ENCODE results near the gene ELMO1.
A peak's percentile ranks its signal among the peaks of the same experiment; 100 is the strongest.

The ELMO1 gene

DNA sequence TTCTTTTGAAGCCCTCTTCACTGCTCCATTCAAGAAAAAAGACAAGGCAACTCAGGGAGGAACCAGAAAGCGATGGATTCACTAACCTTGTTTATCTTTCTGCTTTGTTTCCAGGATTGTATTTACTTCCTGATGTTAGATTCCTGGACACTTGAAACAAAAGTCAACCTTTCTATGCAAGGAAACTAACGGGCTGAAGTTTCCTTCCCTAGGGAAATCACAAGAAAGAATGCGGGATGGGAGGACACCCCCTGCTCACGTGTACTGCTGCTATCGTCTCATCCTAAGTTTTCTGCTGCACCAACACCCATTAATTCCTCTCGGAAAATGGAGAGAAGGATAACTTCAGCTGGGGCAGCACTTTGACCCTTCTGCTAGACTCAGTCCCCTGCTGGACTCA lies 50.3 kb downstream of the ELMO1 start:
- Mint-ChIP-seq H3K4me1 (ENCODE audit: low read depth) (peaks cover 31% of the 10 kb centered on the region), H3K4me3 (no peak overlapping the region), H3K36me3 (ENCODE audit: low read depth) (peaks cover 33% of the 10 kb centered on the region), H3K9me3 (peaks cover 17% of the 10 kb centered on the region), H3K27me3 (no peaks in the 10 kb centered on the region), H3K27ac (peak overlapping the region; percentile 24)
- intact Hi-C loops (cut with micrococcal nuclease): no loop called here

DNA sequence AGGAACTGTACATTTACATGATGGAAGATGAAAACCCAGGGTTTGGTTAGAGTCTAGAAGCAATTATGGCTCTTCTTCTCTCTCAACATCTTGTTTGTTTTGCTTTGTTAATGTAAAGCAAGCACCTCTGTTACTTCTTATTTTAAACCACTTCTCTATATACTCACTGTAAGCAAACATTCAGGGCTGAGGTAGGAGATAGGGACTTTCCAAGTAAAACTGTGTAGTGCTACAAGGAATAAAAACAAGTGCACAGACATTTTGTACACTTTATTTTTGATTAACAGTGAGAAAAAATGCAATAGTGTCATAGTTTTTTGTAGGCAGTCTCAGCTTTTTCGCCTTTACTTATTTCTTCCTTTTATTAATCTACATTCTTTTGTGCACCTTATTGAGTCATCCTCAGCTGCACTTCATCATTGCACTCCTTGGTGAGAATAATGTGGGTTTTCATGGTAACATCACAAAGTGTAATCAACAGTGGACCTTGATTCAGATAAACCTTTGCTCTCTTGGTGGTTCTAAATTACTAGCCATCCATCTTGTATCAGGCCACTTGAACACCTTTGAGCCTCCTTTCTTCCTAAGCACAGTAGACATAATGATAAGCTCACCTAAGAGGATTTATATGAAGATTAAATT lies 52.9 kb downstream of the ELMO1 start:
- Mint-ChIP-seq H3K9me3 (no peaks in the 10 kb centered on the region), H3K36me3 (ENCODE audit: low read depth) (peaks cover 16% of the 10 kb centered on the region), H3K27ac (peak overlapping the region; percentile 20), H3K27me3 (no peaks in the 10 kb centered on the region), H3K4me3 (no peak overlapping the region), H3K4me1 (ENCODE audit: low read depth) (peaks cover 57% of the 10 kb centered on the region)
- intact Hi-C loops (cut with micrococcal nuclease): no loop called here

DNA sequence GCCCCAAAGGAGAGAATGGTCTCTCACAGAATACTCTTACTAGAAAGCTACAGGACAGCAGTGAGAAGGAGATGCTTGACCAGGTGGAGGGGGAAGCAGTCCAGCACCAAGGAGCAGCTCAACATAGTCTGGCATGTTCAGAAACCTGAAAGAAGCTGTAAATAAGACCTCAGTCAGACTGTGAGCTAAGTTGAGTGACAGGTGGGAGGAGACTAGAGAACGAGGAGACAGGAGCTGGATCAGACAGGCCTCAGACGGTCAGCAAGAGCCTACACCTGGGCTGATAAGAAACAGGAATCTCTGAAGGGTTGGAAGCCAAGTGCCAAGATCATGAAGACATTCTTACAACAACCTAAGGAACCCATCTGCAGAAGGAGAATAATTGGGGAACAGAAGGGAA lies 54.5 kb downstream of the ELMO1 start:
- Mint-ChIP-seq H3K27me3 (no peaks in the 10 kb centered on the region), H3K4me1 (ENCODE audit: low read depth) (peaks cover 73% of the 10 kb centered on the region), H3K4me3 (no peak overlapping the region), H3K36me3 (ENCODE audit: low read depth) (peaks cover 12% of the 10 kb centered on the region), H3K27ac (peak overlapping the region; percentile 6), H3K9me3 (no peaks in the 10 kb centered on the region)
- intact Hi-C loops (cut with micrococcal nuclease): loop anchor here (5.0 kb wide), 2 partner anchors 37 to 53 kb away; partner anchors contain the start of gene ELMO1

DNA sequence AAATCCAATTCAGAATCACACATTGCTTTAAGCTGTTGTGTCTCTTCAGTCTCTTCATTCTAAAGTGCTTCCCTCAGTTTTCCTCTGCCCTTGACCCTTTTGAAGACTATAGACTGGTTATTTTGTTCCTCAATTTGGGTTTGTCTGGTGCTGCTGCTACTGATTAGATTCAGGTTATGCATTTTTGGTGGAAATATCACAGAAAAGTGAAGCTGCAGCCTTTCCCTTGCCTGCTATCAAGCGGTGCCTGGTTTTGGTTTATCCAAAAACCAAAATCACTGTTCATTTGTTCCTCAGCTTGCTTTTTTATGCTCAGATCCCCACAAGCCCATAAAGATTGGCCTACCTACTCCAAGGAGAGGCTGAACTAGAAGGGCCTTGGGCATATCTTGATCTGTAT lies 55.2 kb downstream of the ELMO1 start:
- H3K9me3 Mint-ChIP-seq: no peaks in the 10 kb centered on the region
- H3K27me3 Mint-ChIP-seq: no peaks in the 10 kb centered on the region
- H3K4me3 Mint-ChIP-seq: no peak overlapping the region
- intact Hi-C loops (cut with micrococcal nuclease): loop anchor here (2.0 to 5.0 kb wide), 3 partner anchors 17 to 54 kb away; partner anchors contain the start of gene ELMO1
- peaks cover 10% of the 10 kb centered on the region for H3K36me3 Mint-ChIP-seq (ENCODE audit: low read depth)
- peak overlapping the region; percentile 6 for H3K27ac Mint-ChIP-seq
- peaks cover 80% of the 10 kb centered on the region for H3K4me1 Mint-ChIP-seq (ENCODE audit: low read depth)

DNA sequence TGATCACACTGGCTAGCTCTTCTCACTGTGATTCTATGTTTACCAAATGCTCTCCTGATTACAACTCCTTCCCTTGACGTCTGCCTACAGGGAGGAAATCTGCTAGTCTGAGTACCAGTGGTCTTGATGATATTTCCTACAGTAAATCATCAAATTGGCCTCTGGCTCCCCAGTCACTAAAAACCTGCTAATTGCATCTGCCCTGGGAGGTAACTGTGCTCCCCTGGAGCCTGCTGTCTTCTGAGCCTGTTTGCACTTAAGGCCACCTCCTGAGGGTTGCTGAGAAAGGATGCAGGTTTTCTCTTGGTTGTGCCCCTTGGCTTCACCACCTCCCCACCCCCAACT lies 56.0 kb downstream of the ELMO1 start:
- intact Hi-C loops (cut with micrococcal nuclease): loop anchor here (2.0 to 5.0 kb wide), 3 partner anchors 18 to 55 kb away; partner anchors contain the start of gene ELMO1
- Mint-ChIP-seq H3K4me3 (peak overlapping the region; percentile 30), H3K27me3 (no peaks in the 10 kb centered on the region), H3K9me3 (no peaks in the 10 kb centered on the region), H3K36me3 (ENCODE audit: low read depth) (peaks cover 10% of the 10 kb centered on the region), H3K4me1 (ENCODE audit: low read depth) (peaks cover 81% of the 10 kb centered on the region), H3K27ac (peak overlapping the region; percentile 89)

DNA sequence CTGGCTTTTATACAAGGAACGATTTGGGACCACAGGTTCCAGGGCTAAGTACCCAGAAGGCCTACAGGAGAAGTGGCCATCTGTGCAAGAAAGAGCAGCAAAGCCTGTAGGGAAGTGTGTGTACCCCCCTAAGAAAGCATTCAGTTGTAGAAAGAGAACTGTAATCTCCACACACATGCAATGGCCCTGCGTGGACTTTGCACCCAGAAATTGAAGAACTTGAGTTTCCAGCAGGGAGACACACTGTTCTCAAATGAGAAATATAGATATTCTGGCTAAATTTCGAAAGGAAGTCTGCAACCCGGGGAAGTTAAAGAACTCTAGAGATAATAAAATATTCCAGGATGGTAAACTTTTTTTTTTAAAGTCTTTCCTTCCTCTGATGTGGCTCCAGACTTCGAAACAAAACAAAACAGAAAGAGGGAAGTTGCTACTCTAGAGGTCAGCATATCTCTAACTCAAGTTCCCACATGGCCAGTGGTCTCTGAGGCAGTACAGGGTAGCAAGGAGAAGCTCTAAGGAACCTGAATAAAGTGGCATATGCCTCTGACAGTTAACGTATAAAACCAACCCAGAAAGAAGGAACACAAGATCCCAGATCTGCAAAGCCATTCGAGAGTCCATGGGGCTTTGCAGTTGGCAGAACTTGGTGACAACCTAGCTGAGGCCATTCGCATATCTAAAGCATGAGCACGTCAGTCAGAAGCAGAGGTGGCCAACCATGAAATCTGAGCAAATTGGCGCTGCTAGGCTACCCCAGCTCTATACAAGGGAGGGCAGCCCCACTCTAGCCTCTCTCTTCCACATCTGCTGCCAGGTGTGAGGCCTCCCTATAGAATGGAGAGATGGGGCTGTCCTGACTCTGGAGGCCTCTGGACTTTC lies 56.6 kb downstream of the ELMO1 start:
- Mint-ChIP-seq H3K27me3 (no peaks in the 10 kb centered on the region), H3K36me3 (ENCODE audit: low read depth) (peaks cover 10% of the 10 kb centered on the region), H3K27ac (peak overlapping the region; percentile 89), H3K4me1 (ENCODE audit: low read depth) (peaks cover 81% of the 10 kb centered on the region), H3K4me3 (peak overlapping the region; percentile 57), H3K9me3 (no peaks in the 10 kb centered on the region)
- intact Hi-C loops (cut with micrococcal nuclease): loop anchor here (2.0 to 5.0 kb wide), 3 partner anchors 19 to 55 kb away; partner anchors contain the start of gene ELMO1

DNA sequence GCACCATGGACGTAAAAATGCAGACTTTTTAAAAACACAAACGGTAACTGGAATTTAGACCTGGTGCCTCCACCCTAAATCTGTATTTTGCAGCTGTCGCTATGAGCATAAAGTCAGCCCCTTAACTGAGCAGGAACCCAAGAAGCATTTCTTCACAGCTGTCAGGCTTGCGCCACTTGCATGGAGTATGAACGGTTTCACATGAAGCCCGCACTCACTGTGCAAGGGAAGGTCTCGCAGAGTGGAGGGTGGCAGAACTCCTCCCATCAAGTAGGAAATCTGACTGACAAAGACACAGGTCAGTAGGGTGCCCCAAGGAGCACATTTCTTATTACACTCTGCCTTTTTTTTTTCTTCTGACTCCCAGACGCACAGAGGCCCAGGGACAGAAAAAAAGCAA lies 58.5 kb downstream of the ELMO1 start:
- Mint-ChIP-seq H3K4me3 (no peak overlapping the region), H3K27me3 (no peaks in the 10 kb centered on the region), H3K36me3 (ENCODE audit: low read depth) (peaks cover 16% of the 10 kb centered on the region), H3K27ac (peak overlapping the region; percentile 89), H3K9me3 (no peaks in the 10 kb centered on the region), H3K4me1 (ENCODE audit: low read depth) (peaks cover 67% of the 10 kb centered on the region)
- intact Hi-C loops (cut with micrococcal nuclease): loop anchor here (5.0 kb wide), 2 partner anchors 33 to 57 kb away; partner anchors contain the start of gene ELMO1

DNA sequence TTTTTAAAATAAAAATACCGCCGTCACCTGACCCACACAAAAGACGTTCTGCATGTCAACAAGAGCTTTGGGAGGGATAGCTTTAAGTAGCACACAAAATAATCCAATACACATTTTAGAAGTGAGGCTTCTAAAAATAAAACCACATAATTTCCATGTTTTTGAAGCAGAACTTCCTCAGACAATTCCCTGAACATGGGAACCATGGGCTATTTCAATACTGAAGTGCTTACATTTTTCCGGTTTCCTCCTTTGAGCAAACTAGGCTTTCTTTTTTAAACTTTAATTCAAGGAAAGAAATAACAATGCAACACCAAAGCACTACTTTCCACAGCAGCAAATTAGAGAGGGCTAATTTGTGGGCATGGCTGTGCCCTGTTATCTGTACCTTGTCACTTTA lies 59.9 kb downstream of the ELMO1 start:
- H3K4me1 Mint-ChIP-seq (ENCODE audit: low read depth): peaks cover 54% of the 10 kb centered on the region
- H3K9me3 Mint-ChIP-seq: no peaks in the 10 kb centered on the region
- no peaks in the 10 kb centered on the region for H3K27me3 Mint-ChIP-seq
- no peak overlapping the region for H3K4me3 Mint-ChIP-seq
- H3K27ac Mint-ChIP-seq: no peak overlapping the region
- peaks cover 6% of the 10 kb centered on the region for H3K36me3 Mint-ChIP-seq (ENCODE audit: low read depth)
- intact Hi-C loops (cut with micrococcal nuclease): loop anchor here (5.0 kb wide), 1 partner anchor 38 kb away; no protein-coding TSS in a partner anchor

DNA sequence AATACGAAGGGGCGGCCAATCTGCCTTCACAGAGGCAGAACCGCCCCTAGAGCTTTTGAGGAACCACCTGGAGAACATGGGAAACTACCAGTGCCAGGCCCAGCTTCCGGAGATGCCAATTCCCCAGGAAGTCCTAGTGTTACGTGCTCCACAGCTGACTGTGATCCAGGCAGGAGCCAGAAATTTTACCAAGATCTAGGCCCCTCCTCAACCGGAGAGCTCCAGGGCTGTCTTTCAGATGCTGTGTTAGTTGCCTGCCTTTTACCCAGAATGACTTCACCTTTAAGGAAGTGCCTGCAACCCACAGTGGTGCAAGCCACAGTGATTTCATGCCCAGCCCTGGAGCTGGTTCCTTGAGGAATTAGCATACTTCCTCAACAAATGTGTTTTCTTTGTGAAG lies 62.9 kb downstream of the ELMO1 start:
- H3K27me3 Mint-ChIP-seq: no peaks in the 10 kb centered on the region

DNA sequence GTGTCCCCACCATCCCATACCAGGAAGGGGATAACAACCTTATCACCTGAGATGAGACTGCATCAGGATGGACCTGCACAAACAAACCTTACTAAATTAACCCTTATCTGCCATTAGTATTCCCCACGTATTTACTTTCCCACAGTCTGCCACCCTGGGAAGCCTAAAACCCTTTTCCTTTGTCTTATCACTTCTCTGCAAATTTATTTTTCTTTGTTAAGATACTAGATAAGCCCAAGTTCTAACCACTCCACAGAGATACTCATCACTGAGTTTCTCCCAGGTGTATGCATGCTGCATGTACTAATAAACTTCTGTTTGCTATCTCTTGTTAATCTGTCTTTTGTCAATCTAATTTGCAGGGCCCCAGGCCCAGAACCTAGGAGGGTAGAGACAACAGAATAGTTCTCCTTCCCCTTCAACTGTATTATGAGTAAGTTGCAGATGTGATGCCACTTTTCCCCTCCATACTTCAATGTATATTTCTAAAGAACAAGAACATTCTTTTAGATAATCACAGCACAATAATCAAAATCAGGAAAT lies 66.0 kb downstream of the ELMO1 start:
- H3K4me1 Mint-ChIP-seq (ENCODE audit: low read depth): peaks cover 37% of the 10 kb centered on the region
- peaks cover 22% of the 10 kb centered on the region for H3K36me3 Mint-ChIP-seq (ENCODE audit: low read depth)
- no peak overlapping the region for H3K4me3 Mint-ChIP-seq
- H3K27me3 Mint-ChIP-seq: no peaks in the 10 kb centered on the region
- H3K9me3 Mint-ChIP-seq: peaks cover 11% of the 10 kb centered on the region
- intact Hi-C loops (cut with micrococcal nuclease): no loop called here
- no peak overlapping the region for H3K27ac Mint-ChIP-seq

More for the DNA sequence above, 62.9 kb downstream of the ELMO1 start:
- Mint-ChIP-seq H3K9me3 (no peaks in the 10 kb centered on the region), H3K36me3 (ENCODE audit: low read depth) (peaks cover 6% of the 10 kb centered on the region), H3K4me3 (no peak overlapping the region), H3K4me1 (ENCODE audit: low read depth) (peaks cover 35% of the 10 kb centered on the region), H3K27ac (no peak overlapping the region)
- intact Hi-C loops (cut with micrococcal nuclease): loop anchor here (5.0 kb wide), 1 partner anchor 42 kb away; no protein-coding TSS in a partner anchor

DNA sequence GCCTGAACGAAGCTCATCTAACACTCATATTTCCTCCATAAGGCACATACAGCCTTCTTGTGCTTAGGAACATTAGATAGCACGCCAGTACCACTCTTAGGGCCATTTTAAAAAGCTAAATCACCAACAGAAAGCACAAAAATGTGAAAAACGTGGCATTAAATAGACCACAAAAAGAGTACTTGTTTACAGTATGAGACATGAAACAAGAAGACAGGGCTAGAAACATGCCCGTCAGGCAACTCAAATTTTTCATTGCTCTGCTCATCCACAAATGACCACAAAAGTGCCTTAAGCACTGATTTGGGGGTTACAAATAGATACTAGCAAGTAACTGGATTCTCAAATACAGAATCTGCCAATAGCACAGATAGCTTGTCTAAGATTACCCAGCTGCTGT lies 67.8 kb downstream of the ELMO1 start:
- intact Hi-C loops (cut with micrococcal nuclease): no loop called here
- Mint-ChIP-seq H3K36me3 (ENCODE audit: low read depth) (peaks cover 25% of the 10 kb centered on the region), H3K4me3 (no peak overlapping the region), H3K9me3 (peaks cover 22% of the 10 kb centered on the region), H3K4me1 (ENCODE audit: low read depth) (peaks cover 42% of the 10 kb centered on the region), H3K27ac (no peak overlapping the region), H3K27me3 (no peaks in the 10 kb centered on the region)

DNA sequence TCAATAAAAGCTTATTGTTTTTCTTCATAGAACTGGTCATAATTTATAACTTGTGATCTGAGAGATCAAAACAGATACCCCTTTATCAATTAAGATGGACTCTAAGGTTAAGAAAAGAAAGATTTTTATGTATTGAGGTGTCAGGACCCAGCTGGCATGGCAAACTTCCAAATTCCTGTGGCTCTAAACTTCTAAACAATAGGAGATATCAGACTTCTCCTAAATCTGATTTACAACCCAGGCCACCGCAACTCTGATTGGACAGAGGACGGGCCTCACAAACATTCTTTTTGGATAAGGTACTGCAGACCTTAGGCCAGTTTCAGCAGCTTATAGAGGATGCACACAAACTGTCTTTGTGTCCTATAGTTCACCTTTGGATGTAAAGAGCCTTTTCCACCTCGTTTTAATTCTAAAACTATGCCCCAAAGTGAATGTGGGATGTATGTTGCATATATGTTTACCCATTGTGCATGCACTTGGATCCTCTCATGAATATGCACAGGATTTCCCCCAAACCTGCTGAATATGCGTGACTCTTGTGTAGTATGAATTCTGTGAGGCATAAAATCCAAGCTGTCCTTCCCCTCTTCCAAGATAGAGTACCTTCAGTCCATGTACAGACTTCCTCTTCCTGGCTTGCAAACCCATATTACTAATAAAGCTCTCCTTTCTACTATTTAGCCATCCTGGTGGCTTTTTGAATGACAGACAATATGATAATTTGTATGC lies 69.0 kb downstream of the ELMO1 start:
- H3K27me3 Mint-ChIP-seq: no peaks in the 10 kb centered on the region
- H3K9me3 Mint-ChIP-seq: peaks cover 22% of the 10 kb centered on the region
- peaks cover 42% of the 10 kb centered on the region for H3K4me1 Mint-ChIP-seq (ENCODE audit: low read depth)
- H3K27ac Mint-ChIP-seq: peak overlapping the region; percentile 5
- peaks cover 25% of the 10 kb centered on the region for H3K36me3 Mint-ChIP-seq (ENCODE audit: low read depth)
- intact Hi-C loops (cut with micrococcal nuclease): no loop called here
- no peak overlapping the region for H3K4me3 Mint-ChIP-seq

DNA sequence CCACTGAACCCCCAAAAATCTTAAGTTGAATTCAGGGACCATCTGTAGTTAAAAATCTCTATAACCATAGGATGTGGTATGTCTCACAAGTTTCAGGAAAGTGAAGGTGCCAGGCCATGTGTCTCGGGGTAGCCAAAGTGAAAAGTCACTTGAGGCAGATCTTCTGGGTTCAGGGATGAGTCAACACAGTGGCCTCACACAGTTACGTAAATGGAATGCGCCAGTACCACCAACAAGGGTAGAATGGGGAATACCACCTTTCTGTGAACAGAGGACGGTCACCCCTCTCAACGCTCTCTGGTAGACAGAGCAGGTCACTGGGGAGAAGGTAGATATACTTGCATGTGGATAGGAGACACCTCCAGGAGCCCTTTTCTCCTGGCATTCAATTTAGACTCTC lies 71.4 kb downstream of the ELMO1 start:
- H3K27ac Mint-ChIP-seq: no peak overlapping the region
- intact Hi-C loops (cut with micrococcal nuclease): no loop called here

More for the DNA sequence above, 71.4 kb downstream of the ELMO1 start:
- Mint-ChIP-seq H3K9me3 (peaks cover 22% of the 10 kb centered on the region), H3K36me3 (ENCODE audit: low read depth) (peaks cover 33% of the 10 kb centered on the region), H3K4me1 (ENCODE audit: low read depth) (peaks cover 32% of the 10 kb centered on the region), H3K27me3 (no peaks in the 10 kb centered on the region), H3K4me3 (no peak overlapping the region)
